DMS114 treated with DMSO at 0.1 percent for 48 hours (cell line): ENCODE data around the gene COL28A1.
"Not testable (repeated sequence)": the region's sequence is repeated elsewhere in the genome, so short reads cannot be mapped to it uniquely, and the experiment has no call there.

Experiments used
- DNase-seq: peaks from one replicate; lab custom pipeline; 2025; ENCODE audit not compliant: unreplicated experiment; lab: John Stamatoyannopoulos, UW

COL28A1 gene

DNA sequence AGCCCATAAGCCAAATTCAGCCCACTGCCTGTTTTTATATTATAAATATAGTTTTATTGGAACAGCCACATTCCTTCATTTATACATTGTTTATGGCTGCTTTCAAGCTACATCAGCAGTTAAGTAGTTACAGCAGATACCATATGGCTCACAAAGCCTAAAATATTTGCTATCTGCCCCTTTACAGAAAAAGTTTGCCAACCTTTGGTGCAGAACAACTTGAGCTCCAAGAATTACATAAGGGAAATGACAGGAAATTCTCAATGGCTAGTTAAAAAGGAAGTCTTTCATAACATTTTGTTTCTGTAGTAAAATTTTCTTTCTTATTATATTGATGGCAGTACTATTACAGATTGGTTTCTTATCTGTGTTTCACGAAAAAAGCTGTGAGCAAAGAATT, 59.3 kb downstream of the COL28A1 start:
- no peak for DNase-seq

DNA sequence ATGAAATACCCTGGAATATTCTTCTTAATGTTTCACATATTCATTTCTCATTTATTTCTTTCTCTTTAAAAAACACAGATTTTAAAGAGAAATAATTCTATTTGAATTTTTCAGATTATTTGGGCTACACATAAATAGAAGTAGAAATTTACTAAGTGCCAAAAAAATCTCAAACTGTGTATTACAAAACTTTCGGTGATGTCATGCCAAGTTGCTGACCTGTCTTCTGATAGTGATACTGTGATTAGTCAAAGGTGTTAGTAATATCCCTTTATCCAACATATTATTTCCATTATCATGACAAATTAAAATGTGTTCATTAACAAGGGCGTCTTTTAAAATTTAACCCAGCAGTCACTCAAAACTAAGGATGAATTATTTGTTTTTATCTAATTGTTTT, 60.1 kb downstream of the COL28A1 start:
- no peak for DNase-seq

- DNase-seq = no peak
Observed at GRCh38 chr7:7474436-7474835, 61.2 kb downstream of the COL28A1 start.

GRCh38 chr7:7464991-7465765, 70.5 kb downstream of the COL28A1 start:
- DNase-seq = not testable (repeated sequence)

DNA sequence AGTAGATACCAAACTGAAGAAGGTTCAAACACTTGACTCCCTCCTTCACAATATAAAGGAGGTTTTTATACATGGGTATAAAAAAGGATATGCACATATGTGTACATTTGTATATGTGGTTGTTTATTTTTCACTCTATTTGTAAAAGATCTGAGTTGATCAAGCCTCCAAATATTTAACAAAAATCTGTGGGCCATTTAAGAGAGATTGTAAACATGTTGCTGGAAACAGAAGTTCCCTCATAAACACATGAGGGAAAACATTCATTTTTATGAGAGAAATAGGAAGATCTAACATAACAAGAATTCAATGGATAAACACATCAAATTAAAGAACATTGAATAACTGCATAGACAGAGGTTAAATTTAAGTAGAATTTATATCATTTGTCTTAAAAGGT, 81.7 kb downstream of the COL28A1 start:
- no peak for DNase-seq

DNA sequence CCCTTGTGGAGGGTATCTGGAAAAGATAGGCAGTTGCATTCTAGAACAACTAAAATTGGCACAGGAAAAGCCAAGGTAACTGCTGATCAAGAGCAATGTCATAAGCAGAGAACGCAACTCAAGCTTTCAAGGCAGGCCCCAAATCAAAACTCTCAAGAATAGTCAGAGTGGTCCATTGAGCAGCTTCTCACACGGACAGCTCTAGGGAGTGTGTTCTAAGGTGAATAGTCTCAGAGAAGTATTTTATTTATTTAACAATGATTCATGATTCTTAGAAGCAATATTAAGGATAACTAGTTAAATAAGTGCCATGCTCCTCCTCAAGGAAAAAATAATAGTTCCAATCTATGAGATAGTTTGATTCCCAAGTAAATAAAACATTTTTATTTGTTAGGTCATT, 83.0 kb downstream of the COL28A1 start:
- DNase-seq = no peak

DNA sequence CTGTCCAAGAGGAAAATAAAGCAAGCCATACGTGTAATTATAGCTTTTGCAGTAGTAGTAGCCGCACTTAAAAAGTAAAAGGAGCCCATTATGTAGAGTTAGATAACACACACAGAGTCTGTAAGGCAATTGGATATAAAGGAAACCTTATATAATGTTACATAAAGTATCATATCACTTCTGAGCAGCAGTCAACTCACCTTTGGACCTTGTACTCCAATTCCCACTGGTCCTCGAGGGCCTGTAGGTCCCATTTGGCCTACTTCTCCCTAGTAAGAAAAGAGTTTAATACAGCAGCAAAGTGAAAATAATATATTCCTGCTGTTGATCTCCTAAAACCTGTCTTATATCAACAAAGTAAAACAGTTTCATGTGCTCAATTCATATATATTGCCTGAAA, 83.6 kb downstream of the COL28A1 start:
- no peak for DNase-seq

GRCh38 chr7:7449055-7449454, 86.6 kb downstream of the COL28A1 start:
- DNase-seq = no peak

- no peak for DNase-seq
Observed at GRCh38 chr7:7446616-7447015, 89.1 kb downstream of the COL28A1 start.

- DNase-seq = no peak
Observed at GRCh38 chr7:7443806-7444350, 91.8 kb downstream of the COL28A1 start.

GRCh38 chr7:7439564-7439963, 96.1 kb downstream of the COL28A1 start:
- no peak for DNase-seq

GRCh38 chr7:7438851-7439250, 96.8 kb downstream of the COL28A1 start:
- no peak for DNase-seq

DNA sequence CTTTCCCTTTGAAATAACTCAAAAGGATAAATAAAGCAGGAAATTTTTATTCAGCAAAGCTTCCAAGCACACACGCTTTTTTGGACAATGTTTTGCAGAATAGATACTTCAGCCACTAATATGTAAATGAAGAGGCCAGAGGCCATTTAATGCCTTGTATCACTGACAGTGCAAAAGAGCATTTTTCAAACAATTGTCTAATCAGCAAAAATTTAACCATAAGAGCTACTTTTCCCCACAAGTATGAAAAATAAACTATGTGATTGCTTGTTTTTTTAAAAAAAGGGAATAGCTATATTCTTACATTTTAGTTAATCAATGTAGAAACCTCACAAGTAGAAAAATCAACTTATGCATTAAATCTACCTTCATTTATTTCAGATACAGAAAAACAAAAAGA, 99.7 kb downstream of the COL28A1 start:
- DNase-seq = no peak

DNA sequence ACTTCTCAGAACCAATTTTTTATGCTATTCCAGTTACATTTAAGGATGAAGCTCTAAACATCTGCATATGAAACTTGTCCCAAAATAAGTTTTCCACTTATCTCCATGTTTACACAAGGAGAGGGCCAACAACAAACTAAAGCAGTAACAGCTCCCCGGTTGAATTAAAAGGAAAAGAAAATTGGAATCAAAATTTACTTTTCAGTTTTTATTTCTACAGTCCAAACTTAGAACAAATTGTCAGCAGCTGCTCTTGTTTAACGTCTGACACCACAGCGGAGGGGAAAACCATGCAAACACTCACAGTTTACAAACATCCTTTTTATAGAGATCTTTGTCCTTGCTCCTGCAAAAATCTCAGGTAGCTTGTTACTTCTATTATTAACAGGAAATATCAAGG, 101.3 kb downstream of the COL28A1 start:
- DNase-seq = no peak

- no peak for DNase-seq
Observed at GRCh38 chr7:7433811-7434210, 101.9 kb downstream of the COL28A1 start.

DNA sequence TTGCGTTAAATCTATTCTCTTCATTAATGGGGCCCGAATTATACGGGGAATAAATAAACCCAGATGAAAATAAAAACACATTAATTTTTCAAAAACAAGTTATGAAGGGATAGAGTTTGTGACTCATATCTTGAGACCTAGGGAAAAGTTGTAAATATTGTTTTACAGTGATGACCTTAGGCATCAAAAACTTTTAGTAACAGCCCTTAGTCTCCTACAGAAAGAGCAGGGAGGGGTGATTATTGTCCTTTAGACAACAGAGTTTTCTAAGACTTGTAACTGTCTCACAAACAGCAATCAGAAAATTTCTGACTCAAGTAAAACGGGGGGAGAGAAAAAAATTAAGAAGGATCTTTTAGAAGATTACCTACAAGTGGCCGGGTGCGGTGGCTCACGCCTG, 102.7 kb downstream of the COL28A1 start:
- no peak for DNase-seq

GRCh38 chr7:7428806-7429205, 106.9 kb downstream of the COL28A1 start:
- no peak for DNase-seq

DNA sequence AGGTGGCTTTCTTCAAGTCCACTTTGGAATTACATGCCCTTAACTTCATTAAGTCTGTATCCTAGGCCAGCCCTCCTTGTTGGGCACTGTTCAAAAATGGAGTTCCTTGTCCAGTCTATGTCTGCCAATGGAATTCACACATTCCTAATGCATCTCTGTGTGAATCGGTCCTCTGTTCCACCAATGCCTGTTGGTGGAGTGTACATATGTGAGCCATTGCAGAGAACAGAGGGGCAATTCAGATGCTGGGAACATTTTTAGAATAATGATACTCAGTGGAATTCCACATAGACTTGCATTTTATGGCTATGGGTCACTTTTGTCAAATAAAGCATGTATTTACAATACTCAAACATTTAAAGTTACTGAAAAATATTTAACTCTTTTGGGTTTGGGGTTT, 108.3 kb downstream of the COL28A1 start:
- no peak for DNase-seq

- no peak for DNase-seq
Observed at GRCh38 chr7:7426676-7427075, 109.0 kb downstream of the COL28A1 start.

DNA sequence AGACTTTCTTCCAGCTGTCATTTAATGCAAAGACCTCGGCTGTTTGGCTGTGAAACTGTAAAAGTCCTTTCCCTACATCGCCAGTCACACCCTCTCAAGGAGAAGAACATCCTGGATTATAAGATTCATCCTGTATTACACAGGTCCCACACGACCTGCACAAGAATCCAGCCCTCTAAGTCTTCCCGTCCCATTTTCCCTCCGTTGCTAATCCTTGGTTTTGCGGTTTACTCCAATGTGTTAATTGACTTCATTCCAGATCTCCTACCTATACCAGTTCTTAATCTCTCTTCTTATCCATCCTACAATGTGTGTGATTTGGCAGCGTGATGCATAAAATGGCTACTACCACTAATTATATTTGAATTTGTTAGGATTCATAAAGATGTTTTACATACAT, 110.4 kb downstream of the COL28A1 start:
- no peak for DNase-seq

DNA sequence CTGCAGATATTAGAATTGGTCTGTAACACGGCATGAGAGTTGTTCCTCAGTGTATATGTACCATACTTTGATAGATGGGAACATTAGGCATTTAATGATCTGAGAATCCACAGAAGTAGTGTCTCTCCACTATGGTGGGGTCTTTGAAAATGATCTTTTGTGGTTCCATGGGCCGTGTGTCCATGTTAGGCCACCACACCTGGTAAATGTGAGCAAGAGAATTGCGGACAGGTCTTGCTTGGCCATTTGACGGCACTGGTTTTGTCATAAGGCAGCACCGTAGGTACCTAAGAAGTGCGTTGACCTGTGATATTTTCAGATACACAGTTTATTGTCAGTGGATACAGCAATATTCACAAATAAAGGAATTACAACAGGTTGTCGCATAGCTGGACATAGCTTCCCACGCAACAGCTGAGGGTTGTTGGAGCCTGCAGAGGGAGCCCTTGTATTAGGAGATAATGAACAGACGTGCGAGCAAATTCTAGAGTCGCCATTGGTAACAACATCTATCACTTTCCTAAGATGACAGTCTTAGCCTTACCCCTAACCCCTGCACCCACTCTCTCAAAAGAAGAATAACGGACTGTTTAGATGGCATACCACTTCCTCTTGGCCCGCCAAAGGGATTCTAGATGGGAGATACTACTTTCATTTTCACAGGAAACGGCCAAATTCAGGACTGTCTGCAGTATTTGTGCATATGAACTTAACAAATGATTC, 111.4 kb downstream of the COL28A1 start:
- peak; percentile 76 for DNase-seq

DNA sequence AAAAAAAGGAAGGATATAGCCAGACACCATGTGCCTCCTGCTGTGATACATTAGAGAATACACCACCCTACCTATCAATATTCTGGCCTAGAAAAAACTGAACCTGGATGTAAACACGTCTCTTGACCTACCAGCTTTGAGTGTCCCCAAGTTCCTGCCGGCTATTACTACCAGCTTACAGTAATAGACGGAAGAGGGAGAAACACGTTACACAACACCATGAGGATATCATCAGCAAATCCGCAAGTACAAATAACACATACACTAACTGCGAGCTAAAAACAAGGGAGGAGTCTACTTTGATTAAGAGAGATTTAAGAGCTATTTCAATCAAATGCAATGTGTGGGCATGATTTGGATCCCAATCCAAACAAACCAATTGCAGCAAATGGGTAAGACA, 113.0 kb downstream of the COL28A1 start:
- no peak for DNase-seq
